ENCODE measurements around the gene CDKN1A. TPM values are rescaled to one million over a fixed set of nuclear protein-coding genes. Genes with fewer than 3 reads are reported as not detected.
A peak's percentile ranks its signal among the peaks of the same experiment; 100 is the strongest.

CDKN1A gene
- total and polyA plus RNA-seq, 9 of the 15 experiments (the other 6 are each of a cell fraction or from before 2014, with no cell fraction given), result 0.25 to 8.1 (median 5.1) TPM

DNA sequence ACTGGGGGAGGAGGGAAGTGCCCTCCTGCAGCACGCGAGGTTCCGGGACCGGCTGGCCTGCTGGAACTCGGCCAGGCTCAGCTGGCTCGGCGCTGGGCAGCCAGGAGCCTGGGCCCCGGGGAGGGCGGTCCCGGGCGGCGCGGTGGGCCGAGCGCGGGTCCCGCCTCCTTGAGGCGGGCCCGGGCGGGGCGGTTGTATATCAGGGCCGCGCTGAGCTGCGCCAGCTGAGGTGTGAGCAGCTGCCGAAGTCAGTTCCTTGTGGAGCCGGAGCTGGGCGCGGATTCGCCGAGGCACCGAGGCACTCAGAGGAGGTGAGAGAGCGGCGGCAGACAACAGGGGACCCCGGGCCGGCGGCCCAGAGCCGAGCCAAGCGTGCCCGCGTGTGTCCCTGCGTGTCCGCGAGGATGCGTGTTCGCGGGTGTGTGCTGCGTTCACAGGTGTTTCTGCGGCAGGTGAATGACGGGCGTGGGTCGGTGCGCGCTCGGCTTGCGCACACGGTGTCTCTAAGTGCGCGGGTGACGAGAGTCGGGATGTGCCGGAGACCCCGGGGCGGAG is at the start of gene CDKN1A (continued):
- TF ChIP-seq, protein P1, sequence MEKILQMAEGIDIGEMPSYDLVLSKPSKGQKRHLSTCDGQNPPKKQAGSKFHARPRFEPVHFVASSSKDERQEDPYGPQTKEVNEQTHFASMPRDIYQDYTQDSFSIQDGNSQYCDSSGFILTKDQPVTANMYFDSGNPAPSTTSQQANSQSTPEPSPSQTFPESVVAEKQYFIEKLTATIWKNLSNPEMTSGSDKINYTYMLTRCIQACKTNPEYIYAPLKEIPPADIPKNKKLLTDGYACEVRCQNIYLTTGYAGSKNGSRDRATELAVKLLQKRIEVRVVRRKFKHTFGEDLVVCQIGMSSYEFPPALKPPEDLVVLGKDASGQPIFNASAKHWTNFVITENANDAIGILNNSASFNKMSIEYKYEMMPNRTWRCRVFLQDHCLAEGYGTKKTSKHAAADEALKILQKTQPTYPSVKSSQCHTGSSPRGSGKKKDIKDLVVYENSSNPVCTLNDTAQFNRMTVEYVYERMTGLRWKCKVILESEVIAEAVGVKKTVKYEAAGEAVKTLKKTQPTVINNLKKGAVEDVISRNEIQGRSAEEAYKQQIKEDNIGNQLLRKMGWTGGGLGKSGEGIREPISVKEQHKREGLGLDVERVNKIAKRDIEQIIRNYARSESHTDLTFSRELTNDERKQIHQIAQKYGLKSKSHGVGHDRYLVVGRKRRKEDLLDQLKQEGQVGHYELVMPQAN (IDR thresholded peaks at IDR 0.05; ENCODE audit: borderline replicate concordance), result 0 out of 2 replicates have a peak, but pooled peaks have one; percentile 31
- TF ChIP-seq HNRNPLL (IDR thresholded peaks at IDR 0.05; ENCODE audit: low read depth, low read length, poor library complexity, severe bottlenecking) (peak; percentile 47), RCOR1 (IDR thresholded peaks at IDR 0.05; ENCODE audit: borderline replicate concordance in 1 of 2, low read depth in 2 of 2, low read length in 2 of 2) (no peak), ZNF668 (CRISPR knock-in tag; IDR thresholded peaks at IDR 0.05) (no peak), KAT2B (IDR thresholded peaks at IDR 0.05; ENCODE audit: low read depth, low read length) (no peak), RB1 (IDR thresholded peaks at IDR 0.05; ENCODE audit: low read depth) (peak; percentile 66), GATAD2A (IDR thresholded peaks at IDR 0.05) (peak; percentile 69; the same call in 1 of the 2 replicates), ZFP1 (CRISPR knock-in tag; IDR thresholded peaks at IDR 0.05) (0 out of 2 replicates have a peak, but pooled peaks have one; percentile 2), MCM5 (IDR thresholded peaks at IDR 0.05; ENCODE audit: low read depth) (no peak)
- TF ChIP-seq, protein P2, sequence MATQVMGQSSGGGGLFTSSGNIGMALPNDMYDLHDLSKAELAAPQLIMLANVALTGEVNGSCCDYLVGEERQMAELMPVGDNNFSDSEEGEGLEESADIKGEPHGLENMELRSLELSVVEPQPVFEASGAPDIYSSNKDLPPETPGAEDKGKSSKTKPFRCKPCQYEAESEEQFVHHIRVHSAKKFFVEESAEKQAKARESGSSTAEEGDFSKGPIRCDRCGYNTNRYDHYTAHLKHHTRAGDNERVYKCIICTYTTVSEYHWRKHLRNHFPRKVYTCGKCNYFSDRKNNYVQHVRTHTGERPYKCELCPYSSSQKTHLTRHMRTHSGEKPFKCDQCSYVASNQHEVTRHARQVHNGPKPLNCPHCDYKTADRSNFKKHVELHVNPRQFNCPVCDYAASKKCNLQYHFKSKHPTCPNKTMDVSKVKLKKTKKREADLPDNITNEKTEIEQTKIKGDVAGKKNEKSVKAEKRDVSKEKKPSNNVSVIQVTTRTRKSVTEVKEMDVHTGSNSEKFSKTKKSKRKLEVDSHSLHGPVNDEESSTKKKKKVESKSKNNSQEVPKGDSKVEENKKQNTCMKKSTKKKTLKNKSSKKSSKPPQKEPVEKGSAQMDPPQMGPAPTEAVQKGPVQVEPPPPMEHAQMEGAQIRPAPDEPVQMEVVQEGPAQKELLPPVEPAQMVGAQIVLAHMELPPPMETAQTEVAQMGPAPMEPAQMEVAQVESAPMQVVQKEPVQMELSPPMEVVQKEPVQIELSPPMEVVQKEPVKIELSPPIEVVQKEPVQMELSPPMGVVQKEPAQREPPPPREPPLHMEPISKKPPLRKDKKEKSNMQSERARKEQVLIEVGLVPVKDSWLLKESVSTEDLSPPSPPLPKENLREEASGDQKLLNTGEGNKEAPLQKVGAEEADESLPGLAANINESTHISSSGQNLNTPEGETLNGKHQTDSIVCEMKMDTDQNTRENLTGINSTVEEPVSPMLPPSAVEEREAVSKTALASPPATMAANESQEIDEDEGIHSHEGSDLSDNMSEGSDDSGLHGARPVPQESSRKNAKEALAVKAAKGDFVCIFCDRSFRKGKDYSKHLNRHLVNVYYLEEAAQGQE (IDR thresholded peaks at IDR 0.05; ENCODE audit: borderline replicate concordance), result peak; percentile 18; the same call in 1 of the 2 replicates
- TF ChIP-seq, protein P2 (CRISPR knock-in tag; IDR thresholded peaks at IDR 0.05; ENCODE audit: low read depth), result 0 out of 2 replicates have a peak, but pooled peaks have one; percentile 43
- TF ChIP-seq, protein P3, sequence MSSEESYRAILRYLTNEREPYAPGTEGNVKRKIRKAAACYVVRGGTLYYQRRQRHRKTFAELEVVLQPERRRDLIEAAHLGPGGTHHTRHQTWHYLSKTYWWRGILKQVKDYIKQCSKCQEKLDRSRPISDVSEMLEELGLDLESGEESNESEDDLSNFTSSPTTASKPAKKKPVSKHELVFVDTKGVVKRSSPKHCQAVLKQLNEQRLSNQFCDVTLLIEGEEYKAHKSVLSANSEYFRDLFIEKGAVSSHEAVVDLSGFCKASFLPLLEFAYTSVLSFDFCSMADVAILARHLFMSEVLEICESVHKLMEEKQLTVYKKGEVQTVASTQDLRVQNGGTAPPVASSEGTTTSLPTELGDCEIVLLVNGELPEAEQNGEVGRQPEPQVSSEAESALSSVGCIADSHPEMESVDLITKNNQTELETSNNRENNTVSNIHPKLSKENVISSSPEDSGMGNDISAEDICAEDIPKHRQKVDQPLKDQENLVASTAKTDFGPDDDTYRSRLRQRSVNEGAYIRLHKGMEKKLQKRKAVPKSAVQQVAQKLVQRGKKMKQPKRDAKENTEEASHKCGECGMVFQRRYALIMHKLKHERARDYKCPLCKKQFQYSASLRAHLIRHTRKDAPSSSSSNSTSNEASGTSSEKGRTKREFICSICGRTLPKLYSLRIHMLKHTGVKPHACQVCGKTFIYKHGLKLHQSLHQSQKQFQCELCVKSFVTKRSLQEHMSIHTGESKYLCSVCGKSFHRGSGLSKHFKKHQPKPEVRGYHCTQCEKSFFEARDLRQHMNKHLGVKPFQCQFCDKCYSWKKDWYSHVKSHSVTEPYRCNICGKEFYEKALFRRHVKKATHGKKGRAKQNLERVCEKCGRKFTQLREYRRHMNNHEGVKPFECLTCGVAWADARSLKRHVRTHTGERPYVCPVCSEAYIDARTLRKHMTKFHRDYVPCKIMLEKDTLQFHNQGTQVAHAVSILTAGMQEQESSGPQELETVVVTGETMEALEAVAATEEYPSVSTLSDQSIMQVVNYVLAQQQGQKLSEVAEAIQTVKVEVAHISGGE (CRISPR knock-in tag; IDR thresholded peaks at IDR 0.05), result no peak
- TF ChIP-seq, protein P4, sequence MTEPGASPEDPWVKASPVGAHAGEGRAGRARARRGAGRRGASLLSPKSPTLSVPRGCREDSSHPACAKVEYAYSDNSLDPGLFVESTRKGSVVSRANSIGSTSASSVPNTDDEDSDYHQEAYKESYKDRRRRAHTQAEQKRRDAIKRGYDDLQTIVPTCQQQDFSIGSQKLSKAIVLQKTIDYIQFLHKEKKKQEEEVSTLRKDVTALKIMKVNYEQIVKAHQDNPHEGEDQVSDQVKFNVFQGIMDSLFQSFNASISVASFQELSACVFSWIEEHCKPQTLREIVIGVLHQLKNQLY (CRISPR knock-in tag; conservative IDR thresholded peaks at IDR 0.05), result no peak

Measured in K562 (cell line).